ENCODE results near the gene TGIF1. TPM values are rescaled to one million over a fixed set of nuclear protein-coding genes. Genes with fewer than 3 reads are reported as not detected.

Gene TGIF1
- total RNA-seq, 2 donors from 2014 or later: 50.9 to 59.3 TPM

DNA sequence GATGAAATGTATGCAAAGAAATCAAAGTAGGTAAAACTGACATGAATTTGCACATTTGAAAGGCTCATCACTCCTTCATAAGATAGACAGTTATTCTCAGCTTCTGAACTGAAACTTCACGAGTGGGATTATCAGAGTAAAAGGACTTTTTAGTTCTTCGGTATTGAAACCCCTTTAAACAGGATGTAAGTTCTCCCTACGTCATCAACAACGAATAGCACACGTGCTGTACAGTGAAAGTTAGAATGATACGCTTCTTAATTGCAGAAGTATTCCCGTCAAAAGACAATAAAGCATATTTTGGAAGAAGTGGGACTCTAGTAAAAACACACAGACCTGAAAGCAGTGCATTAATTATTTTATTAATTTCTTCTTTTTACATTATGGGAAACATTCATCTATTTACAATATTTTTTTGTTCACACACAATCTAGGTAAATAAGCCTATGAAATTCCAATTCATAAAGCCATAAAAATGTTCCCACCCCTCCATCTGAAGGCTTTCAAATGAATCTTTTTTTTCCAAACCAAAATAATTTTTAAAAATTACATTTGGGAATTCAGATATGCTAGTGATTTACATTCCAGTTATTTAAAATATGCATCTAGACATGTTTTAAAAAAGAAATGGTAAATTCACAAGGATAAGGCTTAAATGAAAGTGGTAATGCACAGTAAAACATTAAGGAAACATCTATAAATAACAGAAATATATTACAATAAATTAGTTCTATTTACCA lies 45.9 kb downstream of the TGIF1 start:
- DNase-seq (no peak), ATAC-seq (no peak)
- intact Hi-C loops (cut with DNase I, micrococcal nuclease): no loop called here

DNA sequence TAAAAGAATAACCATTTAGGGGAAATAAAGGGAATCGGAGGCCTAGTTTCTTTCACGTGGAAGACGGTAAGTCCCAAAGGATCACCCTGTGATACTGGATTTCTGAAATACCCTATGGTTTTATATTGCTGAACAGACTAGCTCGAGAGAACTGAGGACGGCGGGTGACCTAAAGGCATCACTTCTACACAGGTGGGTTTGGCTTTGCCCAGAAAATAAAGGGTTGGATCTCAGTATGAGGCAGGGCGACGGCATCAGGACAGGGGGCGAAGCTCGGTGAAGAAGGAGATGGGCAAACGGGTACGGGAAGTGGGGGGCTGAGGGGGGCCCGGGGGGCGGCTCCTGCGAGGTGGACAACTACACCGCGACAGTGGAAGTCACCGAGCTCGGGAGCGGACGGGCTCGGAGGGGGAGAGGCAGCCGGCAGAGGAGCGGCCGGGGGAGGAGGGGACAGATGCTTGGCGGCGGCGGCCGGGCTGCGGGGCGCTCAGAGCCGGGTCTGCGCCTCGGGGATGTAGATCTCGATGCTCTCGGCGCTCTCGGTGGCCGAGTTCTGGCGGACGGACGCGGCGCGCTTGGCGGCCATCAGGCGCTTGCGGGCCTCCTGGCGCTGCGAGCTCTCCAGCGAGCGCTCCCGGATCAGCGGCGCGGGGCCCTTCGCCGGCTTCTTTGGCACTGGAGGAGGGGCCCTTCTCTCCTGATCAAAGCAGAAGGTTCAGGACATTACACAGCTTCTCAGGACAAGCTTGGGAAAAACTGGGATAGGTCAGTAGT lies 48.9 kb downstream of the TGIF1 start:
- intact Hi-C loops (cut with DNase I, micrococcal nuclease): no loop called here
- ATAC-seq (peak; percentile 80), DNase-seq (peak in 1 of 2 donors; percentile 44)

DNA sequence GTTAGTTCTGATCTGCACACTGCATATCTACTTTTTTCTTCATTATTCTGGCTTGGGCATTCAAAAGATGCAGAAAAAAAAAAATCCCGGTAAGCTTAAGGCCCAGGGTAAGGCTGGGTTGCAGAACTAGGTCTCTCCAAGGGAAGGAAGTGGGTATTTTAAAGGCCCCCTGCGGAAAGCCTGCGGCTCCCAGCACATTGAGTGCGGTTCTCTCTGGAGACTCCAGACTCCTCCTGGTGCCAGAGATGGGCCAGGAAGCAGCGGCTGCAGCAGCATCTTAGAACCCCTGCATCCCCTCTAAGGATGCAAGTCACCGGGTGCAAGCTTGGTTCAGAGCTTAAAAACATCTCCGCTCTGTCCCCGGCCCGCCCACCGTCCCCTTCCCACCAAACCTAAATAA lies 49.5 kb downstream of the TGIF1 start:
- intact Hi-C loops (cut with DNase I, micrococcal nuclease): no loop called here
- DNase-seq (peak in 1 of 2 donors; percentile 9), ATAC-seq (peak; percentile 44)

DNA sequence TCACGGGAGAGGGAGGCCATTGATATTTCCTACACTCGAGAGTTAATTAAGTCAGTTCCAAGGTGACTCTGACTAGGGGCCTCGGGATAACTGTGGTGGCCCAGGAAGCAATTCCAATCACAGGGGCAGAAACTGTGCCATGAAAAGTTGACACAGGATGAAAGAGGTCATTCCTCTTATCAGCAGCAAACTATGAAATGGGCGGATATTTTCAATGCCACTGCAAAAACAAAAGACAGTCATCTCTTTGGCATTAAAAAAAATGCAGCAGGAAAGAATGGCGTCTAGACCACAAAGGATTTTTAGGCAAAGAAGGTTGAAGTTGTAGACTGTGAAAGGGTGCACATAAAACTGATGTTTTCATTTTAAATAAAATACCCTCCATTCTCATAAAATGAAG lies 50.0 kb downstream of the TGIF1 start:
- ATAC-seq: no peak
- intact Hi-C loops (cut with DNase I, micrococcal nuclease): no loop called here
- no peak for DNase-seq

DNA sequence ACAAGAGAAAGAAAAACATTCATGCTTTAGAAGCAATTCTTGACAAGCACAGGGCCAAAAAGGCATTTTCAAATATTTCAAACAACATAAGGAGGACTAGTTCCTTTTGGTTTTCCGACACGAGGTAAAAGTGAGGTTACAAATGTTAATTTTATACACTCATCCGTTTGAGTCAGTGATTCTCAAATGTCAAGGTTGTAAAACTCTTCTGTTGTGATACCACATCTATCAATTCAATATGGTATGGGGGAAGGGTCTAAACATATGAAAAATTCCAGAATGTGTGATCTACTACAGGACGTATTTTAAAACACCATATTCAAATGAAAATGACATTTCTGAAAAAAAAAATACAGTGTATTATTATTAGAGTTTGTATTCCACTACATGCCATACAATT lies 52.7 kb downstream of the TGIF1 start:
- ATAC-seq (no peak), DNase-seq (no peak)
- intact Hi-C loops (cut with DNase I, micrococcal nuclease): no loop called here

DNA sequence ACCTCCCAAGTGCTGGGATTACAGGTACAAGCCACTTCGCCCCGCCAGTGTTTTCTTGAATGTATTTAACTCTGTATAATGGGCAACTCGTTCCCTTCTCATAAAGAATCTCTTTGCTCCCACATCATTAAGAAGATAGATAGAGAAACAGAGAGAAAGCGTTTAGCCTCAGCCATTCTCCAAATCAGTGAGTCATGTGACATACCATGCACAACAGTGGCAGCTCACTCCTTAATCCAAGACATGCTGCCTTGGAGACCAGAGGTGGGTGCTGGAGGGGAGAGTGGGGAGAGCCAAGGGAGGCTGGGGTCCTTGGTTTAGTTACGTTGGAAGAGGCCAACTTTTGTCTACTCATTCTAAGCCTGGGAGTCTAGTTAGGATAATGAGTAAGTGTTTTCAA lies 54.7 kb downstream of the TGIF1 start:
- intact Hi-C loops (cut with DNase I, micrococcal nuclease): no loop called here

DNA sequence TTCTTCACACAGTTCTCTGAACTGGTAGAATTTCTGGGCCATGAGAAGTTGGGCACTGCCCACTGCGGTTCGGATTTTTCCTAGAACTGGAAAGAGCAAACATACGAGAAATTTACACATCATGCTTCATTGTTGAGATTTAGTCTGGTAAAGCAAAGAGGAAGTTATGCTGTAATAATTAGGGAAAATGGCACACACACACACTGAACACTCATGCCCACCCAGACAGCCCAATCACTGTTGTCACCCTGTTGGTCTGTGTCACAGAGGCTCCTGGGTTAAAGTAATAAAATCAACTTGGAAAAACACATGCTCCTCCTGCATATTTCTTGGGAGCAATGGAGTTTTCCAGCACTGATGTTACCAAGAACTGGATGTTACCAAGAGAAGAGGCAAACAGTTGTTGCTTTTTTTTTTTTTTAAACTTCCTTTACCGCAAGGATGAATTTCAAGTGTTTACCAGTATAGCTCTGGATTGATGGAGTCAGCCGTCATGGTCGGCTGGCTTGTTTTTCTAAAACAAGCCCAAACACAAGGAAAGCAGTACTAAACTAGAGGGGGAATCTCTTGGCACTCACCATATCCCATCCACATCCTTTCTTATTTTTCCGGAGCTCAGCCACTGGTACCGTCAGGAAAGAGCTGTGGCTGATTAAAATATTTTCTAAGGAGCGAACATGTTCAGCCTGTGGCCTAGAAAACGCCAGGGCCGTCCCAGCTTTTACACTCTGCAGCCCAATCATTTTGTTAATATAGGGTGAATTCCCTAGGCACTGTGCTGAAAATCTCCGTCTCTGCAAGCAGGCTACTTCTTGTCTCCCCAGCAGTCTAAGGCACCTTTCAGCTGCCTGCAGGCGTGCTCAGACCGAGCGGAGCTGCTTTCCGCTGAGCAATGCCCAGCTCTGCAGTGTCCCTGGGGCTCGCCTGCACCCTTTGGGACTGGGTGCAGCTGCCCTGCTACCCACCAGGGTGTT lies 58.9 kb downstream of the TGIF1 start:
- intact Hi-C loops (cut with DNase I, micrococcal nuclease): no loop called here
- ATAC-seq (no peak), DNase-seq (no peak)

More for the DNA sequence above, 54.7 kb downstream of the TGIF1 start:
- ATAC-seq (no peak), DNase-seq (no peak)

Other genes starting within 250 kb of the TGIF1 start
- gene MYOM1, start 230.2 kb upstream of the TGIF1 start, total RNA-seq: 1 to 10 TPM; 3.5 to 9.6 TPM
- 100 to 1,000 TPM; 520 to 622 TPM for gene MYL12A, start 202.4 kb upstream of the TGIF1 start, total RNA-seq
- 100 to 1,000 TPM; 563 to 581 TPM for gene MYL12B, start 188.0 kb upstream of the TGIF1 start, total RNA-seq

All from left colon (tissue), 2 donors.